Activated naive CD4-positive, alpha-beta T cell treated with anti-CD3 and anti-CD28 coated beads, Interleukin-2, amount 10 ng/mL, durations not matched to agents 5 hours and 36 hours (primary cell): ENCODE measurements around the gene CSKMT. TPM values are rescaled to one million over a fixed set of nuclear protein-coding genes. Genes with fewer than 3 reads are reported as not detected.

ENCODE experiments used
- total RNA-seq, 2 experiments: library from RNA; stranded (reverse); gene quantifications; one replicate each; pipeline ENCODE4 v1.2.3, GENCODE V29; 2021

Gene CSKMT
- 10 to 100 TPM; 12.8 to 14.2 TPM for total RNA-seq

GRCh38 chr11:62665075-62665598, at the start of gene CSKMT, which contains the start of gene C11orf98:
Gene CSKMT, plus strand, starts transcription at chr11:62665312. Its CDS starts 568 bp downstream, at chr11:62665880.
Gene C11orf98, minus strand, starts transcription at chr11:62665210. Its CDS starts 41 bp downstream, at chr11:62665169.

DNA sequence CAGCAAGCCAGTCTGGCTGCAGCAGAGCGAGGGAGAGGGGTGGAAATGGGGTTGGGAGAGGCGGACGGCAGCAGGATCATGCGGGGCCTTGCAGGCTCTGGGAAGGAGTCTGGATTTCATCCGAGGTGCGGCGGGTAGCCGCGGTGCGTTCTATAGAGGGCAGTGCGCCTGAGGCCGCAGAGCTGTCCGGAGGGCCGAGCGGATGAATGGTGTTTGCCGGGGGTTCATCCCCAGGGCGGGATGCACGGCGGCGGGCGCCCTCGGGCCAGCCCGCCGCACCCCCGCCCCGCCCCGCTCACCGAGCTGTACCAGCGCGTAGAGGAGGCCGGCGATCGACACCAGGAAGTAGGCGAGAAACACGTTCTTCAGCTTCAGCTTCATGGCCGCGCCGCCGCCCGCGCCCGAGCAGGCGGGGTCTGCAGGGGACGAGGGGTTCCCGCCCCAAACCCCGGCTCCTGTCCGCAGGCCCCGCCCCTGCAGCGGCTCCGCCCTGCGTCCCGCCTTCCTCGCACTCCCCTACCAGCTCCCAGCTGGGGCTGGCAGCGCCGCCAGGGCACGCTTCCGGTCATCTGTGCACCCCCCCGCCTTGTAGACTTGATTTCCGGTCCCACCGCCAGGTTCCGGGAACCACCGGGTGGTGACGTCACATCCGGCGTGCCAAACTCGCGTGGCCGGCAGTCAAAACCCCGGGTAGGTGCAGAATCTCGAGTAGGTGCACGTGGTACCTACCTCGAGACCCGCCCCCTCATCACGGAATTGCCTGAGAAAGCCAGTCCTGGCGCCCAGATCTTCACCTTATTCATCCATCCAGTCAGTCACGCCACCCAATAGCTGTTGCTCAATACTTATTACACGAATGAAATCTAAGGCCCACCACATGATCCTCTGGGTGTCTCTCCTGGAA, 43.3 kb upstream of the CSKMT start, which contains the start of gene B3GAT3:
TSS of gene B3GAT3 (minus strand) at position 420 of the 904 bp plus-strand sequence. CDS start at position 381, 39 bp downstream.

DNA sequence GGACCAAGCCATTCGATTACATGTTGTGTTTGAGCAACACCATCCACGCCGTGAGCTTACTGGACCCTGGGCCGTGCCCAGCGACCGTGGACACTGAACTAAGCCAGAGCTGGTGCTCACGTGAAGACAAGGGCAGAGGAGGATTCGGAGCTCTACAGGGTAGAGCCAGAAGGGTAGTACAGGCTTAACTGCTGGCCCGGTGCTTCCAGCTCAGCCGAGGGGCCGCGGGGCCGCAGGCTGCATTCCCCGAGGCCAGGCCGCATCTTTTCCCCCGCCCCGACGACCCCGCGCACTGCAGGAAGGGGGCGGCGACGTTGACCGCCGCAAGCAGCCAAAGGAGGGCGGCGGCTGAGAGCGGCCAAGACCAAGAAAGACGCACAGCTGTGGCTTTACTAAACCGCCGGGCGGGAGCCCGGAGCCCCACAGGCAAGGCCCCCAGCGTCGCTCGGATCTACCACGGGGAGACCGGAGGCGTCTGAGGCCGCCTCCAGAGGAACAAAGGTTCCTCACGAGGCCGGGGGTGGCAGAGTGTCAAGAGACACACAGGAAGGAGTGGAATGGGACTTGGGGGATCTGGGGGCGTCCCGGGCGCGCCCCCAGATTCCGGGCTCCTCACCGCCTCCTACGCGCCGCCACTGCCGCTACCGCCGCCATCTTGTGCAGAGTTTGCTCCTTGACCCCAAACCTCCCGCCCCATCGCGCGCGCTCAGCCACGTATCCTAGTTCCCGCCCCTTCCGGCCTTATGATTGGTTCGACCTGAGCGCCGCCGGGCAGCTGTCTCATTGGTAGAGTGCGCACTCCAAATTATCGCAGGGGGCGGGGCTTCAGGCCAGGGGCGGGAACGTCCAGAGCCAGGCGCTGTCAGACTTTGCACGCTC, 18.9 kb upstream of the CSKMT start, which contains the start of gene GANAB:
TSS of gene GANAB (minus strand) at position 668 of the 879 bp plus-strand sequence. CDS start at position 654, 14 bp downstream.

GRCh38 chr11:62671608-62672389, 6.7 kb downstream of the CSKMT start, which contains the start of the genes LBHD1 and UQCC3:
Gene LBHD1, minus strand, starts transcription at chr11:62672267. Its CDS starts 2,236 bp downstream, at chr11:62670031.
Gene UQCC3, plus strand, starts transcription at chr11:62671673. Its CDS starts 73 bp downstream, at chr11:62671746.

GRCh38 chr11:62678770-62679696, 13.9 kb downstream of the CSKMT start, which contains the start of gene UBXN1:
Gene UBXN1, minus strand, starts transcription at chr11:62679073. Its CDS starts 150 bp downstream, at chr11:62678923.

DNA sequence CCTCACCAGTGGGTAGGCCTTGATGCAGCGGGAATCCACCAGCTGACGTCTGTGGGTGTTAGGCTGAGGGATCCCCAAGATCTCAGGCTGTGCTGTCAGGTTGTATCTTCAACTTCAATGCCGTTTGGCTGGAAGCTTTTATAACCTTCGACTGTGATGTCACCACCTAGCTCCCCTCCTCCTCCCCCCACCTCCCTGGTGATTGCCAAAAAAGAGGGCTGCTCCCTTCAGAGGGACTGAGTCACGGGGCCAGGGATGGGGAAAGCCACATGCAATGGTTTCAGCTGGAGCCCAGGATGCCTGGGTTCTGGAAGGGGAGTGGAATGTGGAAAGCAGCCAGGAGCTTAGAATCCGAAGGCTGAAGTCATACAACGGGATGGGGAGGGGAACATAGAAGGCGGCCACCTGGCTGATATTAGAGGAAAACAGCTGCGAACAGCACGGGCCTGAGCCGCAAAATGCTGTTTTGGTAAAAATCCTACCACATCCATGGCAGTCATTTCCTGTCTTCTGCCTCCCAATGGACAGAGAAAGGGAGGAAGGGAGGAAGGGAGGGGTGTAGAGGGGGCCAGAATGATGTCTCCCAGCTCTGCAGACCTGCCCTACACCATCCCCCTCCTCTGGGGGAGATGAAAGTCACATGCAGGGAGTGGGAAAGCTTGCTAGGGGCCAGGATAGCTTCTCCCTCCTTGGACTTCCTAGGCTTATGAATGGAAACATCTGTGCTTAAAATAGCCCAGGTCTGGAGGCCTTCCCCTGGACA, 24.5 kb downstream of the CSKMT start, which contains the start of gene LRRN4CL:
TSS of gene LRRN4CL (minus strand) at position 110 of the 763 bp plus-strand sequence. CDS start 1,022 bp downstream, outside the sequence.

DNA sequence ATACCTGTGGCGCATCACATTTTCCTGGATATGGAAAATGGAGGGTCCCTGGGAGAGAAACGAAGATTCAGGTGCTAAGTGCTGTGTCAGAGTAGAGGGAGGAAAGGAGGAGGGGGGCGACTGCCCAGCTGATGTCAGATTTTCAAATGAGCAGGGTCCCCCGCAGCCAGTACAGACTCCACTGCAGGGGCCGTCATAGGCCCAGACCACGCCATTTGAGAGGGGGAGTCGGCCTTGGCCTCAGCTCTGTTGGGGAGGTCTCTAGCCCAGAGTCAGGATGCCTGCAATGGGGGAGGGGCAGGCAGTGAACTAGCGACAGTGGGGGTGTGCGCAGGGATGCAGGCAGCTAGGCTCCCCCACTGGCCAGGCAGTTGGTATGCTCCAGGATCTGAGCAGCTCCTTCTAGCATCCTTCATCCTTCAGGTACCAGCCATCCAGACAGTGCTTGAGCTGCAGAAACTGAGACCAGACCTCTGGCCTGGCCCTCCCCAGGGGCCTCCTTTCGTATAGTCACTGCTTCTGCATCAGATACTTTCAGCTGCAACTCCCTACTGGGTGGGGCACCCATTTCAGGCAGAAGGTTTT, 42.3 kb downstream of the CSKMT start, which contains the start of the genes BSCL2 and GNG3:
TSS of gene BSCL2 (minus strand) at position 148 of the 585 bp plus-strand sequence. CDS start 229 bp downstream, outside the sequence.
TSS of gene GNG3 (plus strand) at position 400 of the 585 bp plus-strand sequence. CDS start 620 bp downstream, outside the sequence.

Other genes starting within 250 kb of the CSKMT start
- not detected for gene SCGB1A1, start 246.3 kb upstream of the CSKMT start, total RNA-seq
- 100 to 1,000 TPM in 1 of 2 experiments, 10 to 100 TPM in 1; 96.0 to 111 TPM for gene AHNAK, start 118.5 kb upstream of the CSKMT start, total RNA-seq
- 1,000 to 10,000 TPM; 1,877 to 1,888 TPM for gene EEF1G, start 91.4 kb upstream of the CSKMT start, total RNA-seq
- 10 to 100 TPM; 26.2 to 28.2 TPM for gene TUT1, start 73.8 kb upstream of the CSKMT start, total RNA-seq
- 100 to 1,000 TPM; 208 to 223 TPM for gene MTA2, start 63.4 kb upstream of the CSKMT start, total RNA-seq
- gene EML3, start 52.5 kb upstream of the CSKMT start, total RNA-seq = 100 to 1,000 TPM; 133 to 139 TPM
- 1 to 10 TPM; 1.1 to 1.7 TPM for gene ROM1, start 52.1 kb upstream of the CSKMT start, total RNA-seq
- 10 to 100 TPM; 70.9 to 73.2 TPM for gene B3GAT3, start 43.3 kb upstream of the CSKMT start, total RNA-seq
- gene GANAB, start 18.7 kb upstream of the CSKMT start, total RNA-seq = 100 to 1,000 TPM; 297 to 300 TPM
- 10 to 100 TPM; 31.4 to 32.4 TPM for gene INTS5, start 12.0 kb upstream of the CSKMT start, total RNA-seq
- 10 to 100 TPM; 83.3 to 83.8 TPM for gene C11orf98, start 102 bp upstream of the CSKMT start, total RNA-seq
- 1 to 10 TPM; 6.2 to 8.1 TPM for gene UQCC3, start 6.4 kb downstream of the CSKMT start, total RNA-seq
- 10 to 100 TPM; 26.5 to 28.9 TPM for gene LBHD1, start 7.0 kb downstream of the CSKMT start, total RNA-seq
- gene UBXN1, start 13.8 kb downstream of the CSKMT start, total RNA-seq = 100 to 1,000 TPM; 157 to 162 TPM
- under 1 TPM; 0.14 to 0.35 TPM for gene LRRN4CL, start 24.2 kb downstream of the CSKMT start, total RNA-seq
- 10 to 100 TPM; 26.6 to 33.7 TPM for gene BSCL2, start 42.1 kb downstream of the CSKMT start, total RNA-seq
- gene GNG3, start 42.4 kb downstream of the CSKMT start, total RNA-seq = not detected
- gene HNRNPUL2, start 62.1 kb downstream of the CSKMT start, total RNA-seq = 10 to 100 TPM; 60.2 to 63.0 TPM
- 10 to 100 TPM; 42.4 to 43.6 TPM for gene TTC9C, start 63.2 kb downstream of the CSKMT start, total RNA-seq
- 10 to 100 TPM; 14.8 to 17.8 TPM for gene ZBTB3, start 88.8 kb downstream of the CSKMT start, total RNA-seq
- 10 to 100 TPM; 84.5 to 93.5 TPM for gene POLR2G, start 96.3 kb downstream of the CSKMT start, total RNA-seq
- 10 to 100 TPM; 21.3 to 22.1 TPM for gene TAF6L, start 106.1 kb downstream of the CSKMT start, total RNA-seq
- 10 to 100 TPM; 45.4 to 45.5 TPM for gene TMEM179B, start 122.1 kb downstream of the CSKMT start, total RNA-seq
- 10 to 100 TPM; 19.1 to 21.5 TPM for gene TMEM223, start 126.7 kb downstream of the CSKMT start, total RNA-seq
- gene NXF1, start 140.1 kb downstream of the CSKMT start, total RNA-seq = 100 to 1,000 TPM; 101 to 104 TPM
- 10 to 100 TPM; 43.5 to 43.8 TPM for gene STX5, start 166.7 kb downstream of the CSKMT start, total RNA-seq
- gene TEX54, start 167.5 kb downstream of the CSKMT start, total RNA-seq = not detected
- gene WDR74, start 174.3 kb downstream of the CSKMT start, total RNA-seq = 10 to 100 TPM; 64.7 to 71.4 TPM
- 100 to 1,000 TPM; 150 to 157 TPM for gene SLC3A2, start 215.6 kb downstream of the CSKMT start, total RNA-seq